Myocyte (in vitro differentiated cells): ENCODE measurements around the gene MARCKSL1. TPM values are rescaled to one million over a fixed set of nuclear protein-coding genes. Genes with fewer than 3 reads are reported as not detected.
"Not testable (repeated sequence)": the region's sequence is repeated elsewhere in the genome, so short reads cannot be mapped to it uniquely, and the experiment has no call there.

ENCODE experiments used
- DNase-seq: peaks from one replicate; pipeline ENCODE4 v3.0.0-alpha.2; 2012; ENCODE audit warnings: low read depth
- total RNA-seq: library from RNA; depleted of rRNA; stranded (reverse); fragments of >200 nt; gene quantifications from 2 replicates; pipeline ENCODE4 v1.2.3, GENCODE V29; 2014

Gene MARCKSL1
- total RNA-seq, 1 donor from 2014 or later: 65.5 TPM

GRCh38 chr1:32334274-32334861 lies 1.7 kb downstream of the MARCKSL1 start:
- no peak for DNase-seq

- DNase-seq: no peak
Observed at GRCh38 chr1:32333251-32333963, 2.6 kb downstream of the MARCKSL1 start.

- no peak for DNase-seq
Observed at GRCh38 chr1:32332290-32333079, 3.5 kb downstream of the MARCKSL1 start.

GRCh38 chr1:32331549-32331948 lies 4.5 kb downstream of the MARCKSL1 start:
- DNase-seq: no peak

- no peak for DNase-seq
Observed at GRCh38 chr1:32330558-32331151, 5.4 kb downstream of the MARCKSL1 start.

- no peak for DNase-seq
Observed at GRCh38 chr1:32329931-32330466, 6.0 kb downstream of the MARCKSL1 start.

GRCh38 chr1:32327204-32327603 lies 8.8 kb downstream of the MARCKSL1 start:
- DNase-seq: no peak

- DNase-seq: no peak
Observed at GRCh38 chr1:32321712-32322291, 14.2 kb downstream of the MARCKSL1 start.

GRCh38 chr1:32318127-32318869 lies 17.7 kb downstream of the MARCKSL1 start:
- DNase-seq: no peak

GRCh38 chr1:32316903-32317277 lies 19.1 kb downstream of the MARCKSL1 start:
- DNase-seq: no peak

- no peak for DNase-seq
Observed at GRCh38 chr1:32311709-32312393, 24.2 kb downstream of the MARCKSL1 start.

GRCh38 chr1:32309960-32310359 lies 26.1 kb downstream of the MARCKSL1 start:
- DNase-seq: no peak

- no peak for DNase-seq
Observed at GRCh38 chr1:32307324-32307723, 28.7 kb downstream of the MARCKSL1 start.

GRCh38 chr1:32305310-32305709 lies 30.7 kb downstream of the MARCKSL1 start:
- DNase-seq: no peak

- DNase-seq: peak; percentile 27
Observed at GRCh38 chr1:32303997-32304622, 31.9 kb downstream of the MARCKSL1 start.

- no peak for DNase-seq
Observed at GRCh38 chr1:32303358-32303757, 32.7 kb downstream of the MARCKSL1 start.

- no peak for DNase-seq
Observed at GRCh38 chr1:32299327-32299726, 36.7 kb downstream of the MARCKSL1 start.

GRCh38 chr1:32298211-32298610 lies 37.8 kb downstream of the MARCKSL1 start:
- DNase-seq: not testable (repeated sequence)
